ENCODE measurements around the gene CISD3.

Gene CISD3

DNA sequence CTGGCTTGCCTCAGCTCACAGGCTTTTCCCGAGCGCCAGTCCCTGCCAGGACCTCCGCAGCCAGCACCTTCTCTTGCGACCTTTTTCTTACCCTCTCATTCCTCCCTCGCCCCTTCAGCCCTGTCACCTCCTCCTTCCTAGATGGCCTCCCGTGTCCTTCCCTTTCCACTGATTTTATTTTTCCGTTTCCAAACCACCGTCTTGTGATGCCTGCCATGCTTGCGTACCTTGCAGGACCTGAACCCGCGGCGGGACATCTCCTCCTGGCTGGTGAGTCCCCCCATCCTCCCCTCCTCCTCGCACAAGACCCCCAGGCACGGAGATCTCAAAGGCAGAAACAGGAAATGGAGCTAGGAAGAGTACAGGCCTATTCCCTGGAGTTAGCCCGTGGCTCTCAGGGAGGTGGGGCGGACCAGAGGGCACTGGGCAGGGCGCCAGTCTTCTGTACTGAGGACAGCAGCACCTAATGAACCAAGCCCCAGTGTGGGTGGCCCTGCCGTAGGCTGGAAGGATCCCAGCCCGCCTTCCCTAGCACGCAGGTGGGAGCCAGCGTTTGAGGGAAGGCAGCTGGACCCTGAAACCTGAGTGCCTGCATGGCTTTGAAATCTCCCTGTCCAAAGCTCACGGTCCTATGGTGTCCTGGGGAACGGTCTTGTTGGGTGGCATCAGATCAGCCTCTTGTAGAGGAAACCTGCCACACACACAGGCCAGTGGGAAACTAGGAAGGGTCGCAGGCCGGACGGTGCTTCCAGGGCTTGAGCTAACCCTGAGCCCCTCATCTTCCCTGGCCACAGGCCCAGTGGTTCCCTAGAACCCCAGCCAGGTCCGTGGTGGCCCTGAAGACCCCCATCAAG, 612 bp downstream of the CISD3 start:
- peak overlapping the region; percentile 98 for H3K4me3 Mint-ChIP-seq
- H3K9me3 Mint-ChIP-seq (ENCODE audit: low read depth), result no peaks in the 10 kb centered on the region
- H3K36me3 Mint-ChIP-seq, result peaks cover 2% of the 10 kb centered on the region
- no peaks in the 10 kb centered on the region for H3K27me3 Mint-ChIP-seq
- H3K4me1 Mint-ChIP-seq (ENCODE audit: low read depth), result peaks cover 78% of the 10 kb centered on the region
- H3K27ac Mint-ChIP-seq, result peak overlapping the region; percentile 94

DNA sequence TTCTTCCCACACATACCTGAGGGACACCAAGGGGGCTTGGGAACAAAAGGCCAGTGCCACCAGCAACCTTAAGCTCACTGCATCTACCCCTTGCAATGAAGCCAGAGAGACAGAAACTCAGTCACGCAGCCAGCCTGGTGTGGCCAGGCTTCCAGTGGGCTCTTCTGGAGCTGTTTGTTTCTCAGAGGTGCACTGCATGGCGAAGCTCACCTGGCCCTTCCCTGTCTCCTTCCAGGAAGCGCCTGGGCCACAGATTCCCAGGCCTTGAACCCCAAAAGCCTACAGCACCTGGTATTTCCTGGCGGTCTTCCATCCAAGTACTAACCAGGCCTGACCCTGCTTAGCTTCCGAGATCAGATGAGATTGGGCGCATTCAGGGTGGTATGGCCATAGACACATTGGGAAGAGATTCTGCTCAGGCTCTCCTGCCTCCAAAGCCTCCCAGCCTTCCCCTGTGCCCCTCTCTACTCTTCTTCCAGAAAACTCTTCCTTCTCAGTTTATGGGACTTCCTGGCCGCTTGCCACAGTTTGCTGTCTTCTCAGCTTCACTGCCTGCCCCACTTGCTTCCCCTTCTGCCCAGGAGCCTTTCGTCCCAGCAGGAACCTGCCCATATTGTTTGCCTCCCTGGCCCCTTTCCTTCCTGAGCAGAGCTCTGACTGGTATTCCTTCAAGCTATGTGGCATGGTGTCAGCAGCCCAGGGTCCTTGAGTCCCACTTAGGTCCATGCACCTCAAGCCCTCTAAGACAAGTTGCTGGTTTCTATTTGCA, 1.6 kb downstream of the CISD3 start:
- Mint-ChIP-seq H3K4me1 (ENCODE audit: low read depth) (peaks cover 73% of the 10 kb centered on the region), H3K27me3 (no peaks in the 10 kb centered on the region), H3K36me3 (peaks cover 2% of the 10 kb centered on the region), H3K9me3 (ENCODE audit: low read depth) (no peaks in the 10 kb centered on the region), H3K4me3 (peak overlapping the region; percentile 98), H3K27ac (peak overlapping the region; percentile 85)

DNA sequence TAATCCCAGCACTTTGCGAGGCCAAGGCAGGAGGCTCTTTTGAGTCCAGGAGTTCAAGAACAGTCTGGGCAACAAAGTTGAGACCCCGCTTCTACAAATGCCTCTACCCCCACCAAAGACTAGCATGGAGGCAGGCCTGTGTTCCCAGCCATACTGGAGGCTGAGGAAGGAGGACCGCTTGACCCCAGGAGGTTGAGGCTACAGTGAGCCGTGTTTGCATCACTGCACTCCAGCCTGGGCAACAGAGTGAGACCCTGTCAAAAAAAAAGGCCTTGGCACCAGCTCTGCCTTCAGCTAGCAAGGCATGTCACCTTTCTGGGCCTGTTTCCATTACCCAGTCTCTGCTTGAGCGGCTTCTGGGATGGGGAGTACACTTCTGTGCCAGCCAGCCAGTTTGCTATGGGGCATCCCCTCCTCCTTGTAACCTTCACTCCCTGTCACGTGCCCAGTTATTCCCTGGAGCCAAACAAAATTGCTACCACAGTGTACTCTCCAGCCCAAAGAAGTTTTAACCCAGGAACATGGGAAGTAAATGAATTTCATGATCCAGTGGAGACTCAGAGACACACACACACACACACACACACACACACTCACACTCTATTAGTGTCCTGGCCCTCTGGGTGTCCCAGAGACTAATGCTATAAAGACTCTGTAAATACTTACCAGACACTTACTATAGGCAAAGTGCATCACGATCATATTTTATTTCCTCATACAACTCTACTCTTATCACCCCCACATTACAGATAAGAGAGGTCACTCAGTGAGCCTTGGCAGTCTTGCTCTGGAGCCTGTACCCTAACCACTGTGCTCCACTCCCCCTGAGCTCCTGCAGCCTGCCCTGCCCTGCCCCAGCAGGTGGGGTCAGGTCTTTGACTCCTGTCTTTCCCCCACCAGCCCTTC, 2.5 kb downstream of the CISD3 start:
- peak overlapping the region; percentile 98 for H3K4me3 Mint-ChIP-seq
- H3K36me3 Mint-ChIP-seq, result peaks cover 2% of the 10 kb centered on the region
- peak overlapping the region; percentile 85 for H3K27ac Mint-ChIP-seq
- H3K27me3 Mint-ChIP-seq, result no peaks in the 10 kb centered on the region
- H3K9me3 Mint-ChIP-seq (ENCODE audit: low read depth), result no peaks in the 10 kb centered on the region
- H3K4me1 Mint-ChIP-seq (ENCODE audit: low read depth), result peaks cover 64% of the 10 kb centered on the region

DNA sequence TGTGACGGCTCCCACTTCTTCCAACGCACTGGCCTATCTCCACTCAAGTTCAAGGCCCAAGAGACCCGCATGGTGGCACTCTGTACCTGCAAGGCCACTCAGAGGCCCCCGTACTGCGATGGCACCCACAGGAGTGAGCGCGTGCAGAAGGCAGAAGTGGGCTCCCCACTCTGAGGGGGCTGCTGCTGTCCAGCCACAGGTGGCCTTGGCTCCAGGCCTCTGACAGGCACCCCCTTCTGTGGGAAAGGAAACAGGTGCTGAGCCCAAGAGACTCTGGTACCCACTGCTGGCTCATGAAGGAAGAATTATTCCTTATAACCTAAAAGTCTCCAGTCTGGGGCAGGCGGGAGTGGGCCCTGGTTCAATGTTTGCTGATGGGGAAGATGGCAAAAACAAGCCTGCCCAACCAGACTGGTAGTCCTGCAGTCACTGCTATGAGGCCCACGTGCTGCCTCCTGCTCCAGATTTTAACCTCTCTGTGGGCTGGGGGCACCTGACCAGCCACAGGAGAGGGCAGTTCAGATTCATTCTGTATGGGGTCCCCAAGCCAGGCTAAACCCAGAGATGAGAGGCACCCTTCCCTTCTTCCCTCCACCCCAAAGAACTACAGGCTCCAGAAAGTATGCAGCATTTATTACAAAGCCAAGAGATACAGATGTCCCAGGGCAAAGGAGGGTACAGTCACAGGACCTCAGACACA, 3.3 kb downstream of the CISD3 start:
- H3K36me3 Mint-ChIP-seq, result no peaks in the 10 kb centered on the region
- peak overlapping the region; percentile 62 for H3K4me3 Mint-ChIP-seq
- H3K9me3 Mint-ChIP-seq (ENCODE audit: low read depth), result no peaks in the 10 kb centered on the region
- H3K27me3 Mint-ChIP-seq, result no peaks in the 10 kb centered on the region
- peak overlapping the region; percentile 85 for H3K27ac Mint-ChIP-seq
- peaks cover 56% of the 10 kb centered on the region for H3K4me1 Mint-ChIP-seq (ENCODE audit: low read depth)

- Mint-ChIP-seq H3K27me3 (no peaks in the 10 kb centered on the region), H3K4me3 (peak overlapping the region; percentile 73), H3K36me3 (no peaks in the 10 kb centered on the region), H3K27ac (peak overlapping the region; percentile 90), H3K9me3 (ENCODE audit: low read depth) (no peaks in the 10 kb centered on the region), H3K4me1 (ENCODE audit: low read depth) (peaks cover 47% of the 10 kb centered on the region)
These were observed 4.1 kb downstream of the CISD3 start for GRCh38 chr17:38733982-38734973.

GRCh38 chr17:38735161-38735997, 5.2 kb downstream of the CISD3 start:
- Mint-ChIP-seq H3K4me1 (ENCODE audit: low read depth) (peaks cover 43% of the 10 kb centered on the region), H3K4me3 (no peak overlapping the region), H3K27ac (peak overlapping the region; percentile 66), H3K36me3 (no peaks in the 10 kb centered on the region), H3K9me3 (ENCODE audit: low read depth) (no peaks in the 10 kb centered on the region), H3K27me3 (no peaks in the 10 kb centered on the region)

DNA sequence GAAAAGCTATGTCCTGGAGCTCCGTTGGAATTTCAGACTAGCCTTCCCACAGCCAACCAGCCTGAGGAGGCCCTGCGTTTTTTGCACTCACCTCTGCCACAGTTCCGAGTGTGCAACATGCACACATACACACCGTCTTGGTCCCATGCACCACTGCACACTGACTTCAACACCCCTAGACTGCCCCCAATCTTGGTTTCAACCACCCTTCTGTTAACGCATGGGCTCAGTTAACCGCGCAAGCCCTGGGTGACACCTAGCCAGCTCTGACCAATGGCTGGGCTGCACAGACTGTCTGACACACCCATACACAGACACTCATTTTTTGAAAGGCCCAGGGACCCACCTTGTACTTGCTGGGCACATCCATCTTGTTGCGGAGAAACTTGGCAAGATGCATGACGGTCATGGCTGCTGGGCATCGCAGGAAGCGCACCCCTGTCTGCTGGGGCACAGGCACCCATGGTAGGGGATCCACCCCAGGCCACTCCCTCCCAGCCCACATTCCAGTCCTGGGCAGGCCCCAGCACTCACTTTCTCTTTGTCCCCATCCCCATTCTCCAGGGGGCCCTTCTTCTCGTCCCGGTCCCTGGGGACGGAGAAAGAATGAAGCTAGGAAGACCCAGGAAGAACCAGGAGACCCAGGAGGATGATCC, 8.0 kb downstream of the CISD3 start:
- Mint-ChIP-seq H3K4me1 (ENCODE audit: low read depth) (peaks cover 23% of the 10 kb centered on the region), H3K27ac (no peak overlapping the region), H3K27me3 (no peaks in the 10 kb centered on the region), H3K4me3 (no peak overlapping the region), H3K9me3 (ENCODE audit: low read depth) (no peaks in the 10 kb centered on the region), H3K36me3 (no peaks in the 10 kb centered on the region)

GRCh38 chr17:38738686-38739085, 8.5 kb downstream of the CISD3 start:
- Mint-ChIP-seq H3K4me3 (no peak overlapping the region), H3K36me3 (no peaks in the 10 kb centered on the region), H3K9me3 (ENCODE audit: low read depth) (no peaks in the 10 kb centered on the region), H3K27ac (no peak overlapping the region), H3K4me1 (ENCODE audit: low read depth) (peaks cover 17% of the 10 kb centered on the region), H3K27me3 (no peaks in the 10 kb centered on the region)

GRCh38 chr17:38739305-38739704, 9.2 kb downstream of the CISD3 start:
- H3K27me3 Mint-ChIP-seq, result no peaks in the 10 kb centered on the region
- no peaks in the 10 kb centered on the region for H3K9me3 Mint-ChIP-seq (ENCODE audit: low read depth)
- no peak overlapping the region for H3K4me3 Mint-ChIP-seq
- peaks cover 12% of the 10 kb centered on the region for H3K4me1 Mint-ChIP-seq (ENCODE audit: low read depth)
- no peak overlapping the region for H3K27ac Mint-ChIP-seq
- no peaks in the 10 kb centered on the region for H3K36me3 Mint-ChIP-seq

DNA sequence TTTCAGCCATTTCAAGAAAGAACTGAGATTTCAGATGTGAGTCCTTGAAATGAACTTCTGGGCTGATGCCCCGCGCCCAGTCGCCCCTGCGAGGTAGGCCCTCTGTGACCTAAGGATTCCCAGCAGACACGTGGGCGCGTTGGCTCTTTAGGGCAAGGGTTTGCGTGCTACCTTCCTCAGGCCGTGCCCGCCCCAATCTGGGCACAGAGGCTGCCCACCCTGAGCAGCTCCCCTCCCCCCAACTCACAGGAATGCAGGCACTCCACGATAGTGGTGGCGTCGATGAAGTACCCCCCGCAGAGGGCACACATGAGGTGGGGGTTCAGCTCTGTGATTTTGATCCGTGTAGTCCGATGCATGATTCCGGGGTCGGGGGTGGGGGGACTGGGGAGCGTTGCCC, 9.9 kb downstream of the CISD3 start:
- no peak overlapping the region for H3K4me3 Mint-ChIP-seq
- no peaks in the 10 kb centered on the region for H3K9me3 Mint-ChIP-seq (ENCODE audit: low read depth)
- peaks cover 5% of the 10 kb centered on the region for H3K4me1 Mint-ChIP-seq (ENCODE audit: low read depth)
- H3K36me3 Mint-ChIP-seq, result no peaks in the 10 kb centered on the region
- no peaks in the 10 kb centered on the region for H3K27me3 Mint-ChIP-seq
- H3K27ac Mint-ChIP-seq, result no peak overlapping the region

DNA sequence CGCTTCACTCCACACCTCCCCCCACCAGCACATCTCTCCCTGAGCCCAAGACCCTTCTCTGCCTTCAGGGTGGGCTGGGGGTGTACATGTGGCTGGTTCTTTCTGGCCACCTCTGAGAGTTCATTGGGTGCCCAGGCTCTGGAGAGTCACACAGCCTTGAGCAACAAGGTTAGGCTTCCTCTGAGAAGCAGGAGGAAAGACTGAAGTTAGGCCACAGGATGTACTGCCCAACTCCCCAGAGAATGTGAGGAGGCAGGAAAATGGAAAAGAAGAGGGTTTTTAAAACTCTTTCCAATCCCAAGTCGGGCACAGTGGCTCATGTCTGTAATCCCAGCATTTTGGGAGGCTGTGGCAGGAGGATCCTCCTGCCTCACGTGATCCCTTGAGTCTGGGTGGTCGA, 10.7 kb downstream of the CISD3 start:
- Mint-ChIP-seq H3K36me3 (no peaks in the 10 kb centered on the region), H3K4me1 (ENCODE audit: low read depth) (no peaks in the 10 kb centered on the region), H3K9me3 (ENCODE audit: low read depth) (no peaks in the 10 kb centered on the region), H3K27ac (no peak overlapping the region), H3K27me3 (no peaks in the 10 kb centered on the region), H3K4me3 (no peak overlapping the region)

DNA sequence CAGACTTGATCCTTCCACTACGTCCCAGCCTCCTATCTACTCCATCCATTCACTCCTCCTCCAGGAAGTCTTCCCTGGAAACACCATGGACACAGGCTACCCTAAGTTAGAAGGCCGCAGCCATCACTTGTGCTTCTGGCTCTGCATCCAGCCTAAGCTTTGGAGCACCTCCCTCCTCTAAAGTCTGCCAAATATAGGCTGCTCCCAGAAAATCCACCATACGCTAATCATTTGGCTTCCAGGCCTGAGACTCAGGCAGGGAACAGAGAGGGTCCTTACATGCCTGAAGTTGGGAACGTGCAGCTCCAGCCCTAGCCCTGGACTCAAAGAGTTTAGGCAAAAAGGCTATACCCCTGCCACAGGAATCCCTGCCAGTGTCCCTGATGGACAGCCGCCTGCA, 11.3 kb downstream of the CISD3 start:
- no peak overlapping the region for H3K4me3 Mint-ChIP-seq
- peaks cover 6% of the 10 kb centered on the region for H3K4me1 Mint-ChIP-seq (ENCODE audit: low read depth)
- H3K27me3 Mint-ChIP-seq, result peaks cover 5% of the 10 kb centered on the region
- H3K27ac Mint-ChIP-seq, result no peak overlapping the region
- H3K9me3 Mint-ChIP-seq (ENCODE audit: low read depth), result no peaks in the 10 kb centered on the region
- no peaks in the 10 kb centered on the region for H3K36me3 Mint-ChIP-seq

Data from activated naive CD8-positive, alpha-beta T cell (primary cell).